ENCODE data around the gene TNS3. TPM values are rescaled to one million over a fixed set of nuclear protein-coding genes. Genes with fewer than 3 reads are reported as not detected.

Gene TNS3
- total RNA-seq, 4 donors from 2014 or later: 34.6 to 52.5 (median 48.6) TPM

- Histone ChIP-seq H3K27ac (replicated peaks in 1 of 4) (no peak overlapping the region), H3K36me3 (no peaks in the 10 kb centered on the region), H3K4me3 (no peak overlapping the region), H3K27me3 (no peaks in the 10 kb centered on the region), H3K4me1 (peaks cover 28 to 61% (median 43%) of the 10 kb centered on the region in 4 donors), H3K9me3 (no peaks in the 10 kb centered on the region)
- no peak for DNase-seq (ENCODE audit: extremely low spot score)
- intact Hi-C loops (cut with DNase I): loop anchor here (10.0 kb wide), 1 partner anchor 117 kb away; no protein-coding TSS in a partner anchor
- 98% methylated on average over 10 of the region's 10 CpGs for WGBS
- TF ChIP-seq POLR2AphosphoS5 (IDR thresholded peaks at IDR 0.05): no peak
- TF ChIP-seq POLR2A (IDR thresholded peaks at IDR 0.05; ENCODE audit: low read depth): no peak
- no peak for TF ChIP-seq EP300 (IDR thresholded peaks at IDR 0.05)
- TF ChIP-seq CTCF (IDR thresholded peaks at IDR 0.05): no peak
These were observed 64.0 kb downstream of the TNS3 start for GRCh38 chr7:47517821-47518480.

GRCh38 chr7:47516985-47517600 is 64.8 kb downstream of the TNS3 start:
- no peaks in the 10 kb centered on the region for H3K27me3 ChIP-seq
- TF ChIP-seq EP300 (IDR thresholded peaks at IDR 0.05) (no peak), CTCF (IDR thresholded peaks at IDR 0.05) (no peak), POLR2A (IDR thresholded peaks at IDR 0.05; ENCODE audit: low read depth) (no peak), POLR2AphosphoS5 (IDR thresholded peaks at IDR 0.05) (no peak)
- WGBS: 75% methylated on average over 9 of the region's 10 CpGs
- peaks cover 32 to 69% (median 52%) of the 10 kb centered on the region in 4 donors for H3K4me1 ChIP-seq
- intact Hi-C loops (cut with DNase I): loop anchor here (10.0 kb wide), 1 partner anchor 118 kb away; no protein-coding TSS in a partner anchor
- no peaks in the 10 kb centered on the region for H3K9me3 ChIP-seq
- no peaks in the 10 kb centered on the region for H3K36me3 ChIP-seq
- no peak overlapping the region for H3K4me3 ChIP-seq
- H3K27ac ChIP-seq (replicated peaks in 1 of 4): no peak overlapping the region
- no peak for DNase-seq (ENCODE audit: extremely low spot score)

- intact Hi-C loops (cut with DNase I): loop anchor here (10.0 kb wide), 1 partner anchor 118 kb away; no protein-coding TSS in a partner anchor
- DNase-seq (ENCODE audit: extremely low spot score): no peak
- TF ChIP-seq POLR2AphosphoS5 (IDR thresholded peaks at IDR 0.05) (no peak), CTCF (IDR thresholded peaks at IDR 0.05) (no peak), POLR2A (IDR thresholded peaks at IDR 0.05; ENCODE audit: low read depth) (no peak)
- Histone ChIP-seq H3K27ac (replicated peaks in 1 of 4) (no peak overlapping the region), H3K4me1 (peaks cover 33 to 76% (median 59%) of the 10 kb centered on the region in 4 donors), H3K4me3 (no peak overlapping the region), H3K9me3 (no peaks in the 10 kb centered on the region), H3K27me3 (no peaks in the 10 kb centered on the region), H3K36me3 (no peaks in the 10 kb centered on the region)
- 98% methylated on average over 6 of the region's 6 CpGs for WGBS
These were observed 65.5 kb downstream of the TNS3 start for GRCh38 chr7:47516386-47516785.

- intact Hi-C loops (cut with DNase I): loop anchor here (10.0 kb wide), 1 partner anchor 119 kb away; no protein-coding TSS in a partner anchor
- peaks cover 29 to 75% (median 51%) of the 10 kb centered on the region in 4 donors for H3K4me1 ChIP-seq
- no peak for DNase-seq (ENCODE audit: extremely low spot score)
- no peaks in the 10 kb centered on the region for H3K9me3 ChIP-seq
- no peak overlapping the region for H3K4me3 ChIP-seq
- 96% methylated on average over 7 of the region's 7 CpGs for WGBS
- TF ChIP-seq EP300 (IDR thresholded peaks at IDR 0.05) (no peak), CTCF (IDR thresholded peaks at IDR 0.05) (no peak), POLR2AphosphoS5 (IDR thresholded peaks at IDR 0.05) (no peak), POLR2A (IDR thresholded peaks at IDR 0.05; ENCODE audit: low read depth) (no peak)
- H3K27ac ChIP-seq (replicated peaks in 1 of 4): no peak overlapping the region
- H3K36me3 ChIP-seq: no peaks in the 10 kb centered on the region
- no peaks in the 10 kb centered on the region for H3K27me3 ChIP-seq
These were observed 66.5 kb downstream of the TNS3 start for GRCh38 chr7:47515305-47515834.
